ENCODE data around the gene GATAD2B.

GRCh38 chr1:153786038-153786790, 136.6 kb downstream of the GATAD2B start:
- TF ChIP-seq POLR2A (IDR thresholded peaks at IDR 0.05; ENCODE audit: low read depth, low read length) (no peak), TAF1 (IDR thresholded peaks at IDR 0.05; ENCODE audit: borderline replicate concordance, low read depth, low read length) (no peak)
